Measurements from ENCODE around the gene MS4A4E. TPM values are rescaled to one million over a fixed set of nuclear protein-coding genes. Genes with fewer than 3 reads are reported as not detected.

The MS4A4E gene
- total RNA-seq, 1 donor = not detected

- no peak for TF ChIP-seq CTCF (IDR thresholded peaks at IDR 0.05; ENCODE audit: insufficient read depth, low read length)
- DNase-seq (ENCODE audit: low read depth) = no peak
- H3K4me3 ChIP-seq (ENCODE audit: low read depth, low read length) = no peak overlapping the region
Observed at GRCh38 chr11:60222141-60222540, 20.8 kb downstream of the MS4A4E start.

- DNase-seq (ENCODE audit: low read depth) = no peak
- no peak overlapping the region for H3K4me3 ChIP-seq (ENCODE audit: low read depth, low read length)
- no peak for TF ChIP-seq CTCF (IDR thresholded peaks at IDR 0.05; ENCODE audit: insufficient read depth, low read length)
Observed at GRCh38 chr11:60221692-60222091, 21.2 kb downstream of the MS4A4E start.

- H3K4me3 ChIP-seq (ENCODE audit: low read depth, low read length) = no peak overlapping the region
- TF ChIP-seq CTCF (IDR thresholded peaks at IDR 0.05; ENCODE audit: insufficient read depth, low read length) = no peak
- no peak for DNase-seq (ENCODE audit: low read depth)
Observed at GRCh38 chr11:60221181-60221580, 21.8 kb downstream of the MS4A4E start.

GRCh38 chr11:60214386-60214785, 28.6 kb downstream of the MS4A4E start:
- H3K4me3 ChIP-seq (ENCODE audit: low read depth, low read length) = no peak overlapping the region
- TF ChIP-seq CTCF (IDR thresholded peaks at IDR 0.05; ENCODE audit: insufficient read depth, low read length) = no peak
- DNase-seq (ENCODE audit: low read depth) = no peak

GRCh38 chr11:60211206-60211605, 31.7 kb downstream of the MS4A4E start:
- no peak for TF ChIP-seq CTCF (IDR thresholded peaks at IDR 0.05; ENCODE audit: insufficient read depth, low read length)
- no peak overlapping the region for H3K4me3 ChIP-seq (ENCODE audit: low read depth, low read length)
- DNase-seq (ENCODE audit: low read depth) = no peak

- TF ChIP-seq CTCF (IDR thresholded peaks at IDR 0.05; ENCODE audit: insufficient read depth, low read length) = no peak
- DNase-seq (ENCODE audit: low read depth) = no peak
- H3K4me3 ChIP-seq (ENCODE audit: low read depth, low read length) = no peak overlapping the region
Observed at GRCh38 chr11:60209977-60210376, 33.0 kb downstream of the MS4A4E start.

- TF ChIP-seq CTCF (IDR thresholded peaks at IDR 0.05; ENCODE audit: insufficient read depth, low read length) = no peak
- no peak overlapping the region for H3K4me3 ChIP-seq (ENCODE audit: low read depth, low read length)
- no peak for DNase-seq (ENCODE audit: low read depth)
Observed at GRCh38 chr11:60208951-60209350, 34.0 kb downstream of the MS4A4E start.

All from fibroblast of the aortic adventitia (primary cell).